Measurements from ENCODE around the gene DET1. TPM values are rescaled to one million over a fixed set of nuclear protein-coding genes. Genes with fewer than 3 reads are reported as not detected.
A peak's percentile ranks its signal among the peaks of the same experiment; 100 is the strongest.

Gene DET1
- total RNA-seq, 1 donor from 2014 or later = 9.1 TPM

DNA sequence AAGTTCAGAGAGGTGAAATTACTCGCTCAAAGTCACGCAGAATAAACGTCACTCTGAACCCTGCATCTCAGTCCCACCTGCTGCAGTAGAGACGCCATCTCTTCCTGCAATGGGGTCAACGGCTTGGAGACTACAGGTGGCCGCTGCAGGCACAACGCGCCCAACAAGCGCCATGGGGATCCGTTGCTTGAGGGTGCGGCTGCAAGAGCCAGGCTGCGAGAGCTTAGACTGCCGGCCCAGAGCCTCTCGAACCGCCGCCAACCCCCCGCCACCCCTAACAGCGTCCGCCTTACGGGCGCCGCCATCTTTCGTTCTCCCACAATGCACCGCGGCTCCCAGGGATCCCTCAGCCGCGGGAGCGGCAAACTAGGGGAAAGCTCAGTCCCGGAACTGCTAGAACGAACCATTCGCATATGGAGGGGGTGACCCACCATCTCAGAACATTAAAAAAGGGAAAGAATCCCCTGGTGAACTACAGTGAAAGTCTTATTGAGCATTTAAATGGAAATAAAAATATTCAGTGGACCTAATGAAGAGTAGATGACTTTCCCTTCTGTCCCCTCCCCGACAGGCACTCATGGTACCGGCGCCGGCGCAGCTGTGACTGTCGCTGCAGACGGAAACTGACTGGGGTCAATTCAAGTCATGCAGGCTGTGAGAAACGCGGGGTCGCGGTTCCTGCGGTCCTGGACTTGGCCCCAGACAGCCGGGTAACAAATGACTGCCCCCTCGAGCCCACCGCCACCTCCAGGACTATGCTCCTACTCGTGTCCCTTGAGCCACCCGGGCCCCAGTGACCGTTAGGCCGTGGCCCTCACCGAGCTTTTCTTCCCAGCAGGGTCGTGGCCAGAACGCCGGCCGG is 79.2 kb downstream of the DET1 start, which contains the start of the genes MRPL46 and MRPS11:
MRPL46 (minus strand) TSS at position 316 of the 862 bp plus-strand sequence; CDS start at position 305, 11 bp downstream.
MRPS11 (plus strand) TSS at position 636 of the 862 bp plus-strand sequence; CDS start at position 646, 10 bp downstream.
- peak; percentile 95 for DNase-seq (ENCODE audit: low read depth)

DNA sequence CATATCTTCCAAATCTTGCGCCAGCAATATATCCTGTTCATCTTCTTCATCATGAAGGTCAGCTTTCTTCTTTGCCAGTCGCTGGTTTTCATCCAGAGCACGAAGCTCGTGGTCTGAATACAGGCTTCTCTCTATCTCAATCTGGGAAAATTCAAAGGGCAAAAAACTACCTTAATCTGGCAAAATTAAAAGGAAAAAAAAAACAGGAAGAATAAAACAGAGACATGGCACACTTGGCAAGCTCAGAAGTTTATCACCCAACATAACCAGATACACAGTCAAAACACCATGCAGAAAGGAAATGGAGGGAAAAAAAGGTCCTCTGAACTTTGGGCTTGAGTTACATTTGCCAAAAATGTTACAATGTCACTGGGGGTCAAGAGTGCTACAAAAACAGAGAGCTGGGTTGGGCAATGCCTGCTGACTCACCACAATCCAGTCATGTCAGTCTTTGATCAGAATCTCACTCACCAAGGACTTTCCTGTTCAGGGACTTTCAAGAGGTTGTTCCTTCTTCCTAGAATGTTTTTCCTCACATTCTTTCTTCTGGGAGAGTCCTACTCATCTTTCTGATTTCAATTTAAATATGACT is 80.8 kb downstream of the DET1 start:
- DNase-seq (ENCODE audit: low read depth) = no peak

GRCh38 chr15:88463870-88464532 is 82.5 kb downstream of the DET1 start:
- DNase-seq (ENCODE audit: low read depth) = no peak

Other genes starting within 250 kb of the DET1 start
- 22.5 and 25.7 TPM in 2 replicates for gene MRPL46, start 79.3 kb downstream of the DET1 start, total RNA-seq
- 47.9 and 50.4 TPM in 2 replicates for gene MRPS11, start 79.0 kb downstream of the DET1 start, total RNA-seq
- gene AEN, start 74.7 kb upstream of the DET1 start, total RNA-seq = 50.3 and 52.3 TPM in 2 replicates
- 0.16 and 0.29 TPM in 2 replicates for gene ISG20, start 92.3 kb upstream of the DET1 start, total RNA-seq